ENCODE results near the gene PFKM. TPM values are rescaled to one million over a fixed set of nuclear protein-coding genes. Genes with fewer than 3 reads are reported as not detected.

PFKM gene
- total RNA-seq = 10 to 100 TPM; 13.6 to 14.6 TPM
- polyA plus RNA-seq = 1 to 10 TPM; 7.8 to 8.3 TPM

DNA sequence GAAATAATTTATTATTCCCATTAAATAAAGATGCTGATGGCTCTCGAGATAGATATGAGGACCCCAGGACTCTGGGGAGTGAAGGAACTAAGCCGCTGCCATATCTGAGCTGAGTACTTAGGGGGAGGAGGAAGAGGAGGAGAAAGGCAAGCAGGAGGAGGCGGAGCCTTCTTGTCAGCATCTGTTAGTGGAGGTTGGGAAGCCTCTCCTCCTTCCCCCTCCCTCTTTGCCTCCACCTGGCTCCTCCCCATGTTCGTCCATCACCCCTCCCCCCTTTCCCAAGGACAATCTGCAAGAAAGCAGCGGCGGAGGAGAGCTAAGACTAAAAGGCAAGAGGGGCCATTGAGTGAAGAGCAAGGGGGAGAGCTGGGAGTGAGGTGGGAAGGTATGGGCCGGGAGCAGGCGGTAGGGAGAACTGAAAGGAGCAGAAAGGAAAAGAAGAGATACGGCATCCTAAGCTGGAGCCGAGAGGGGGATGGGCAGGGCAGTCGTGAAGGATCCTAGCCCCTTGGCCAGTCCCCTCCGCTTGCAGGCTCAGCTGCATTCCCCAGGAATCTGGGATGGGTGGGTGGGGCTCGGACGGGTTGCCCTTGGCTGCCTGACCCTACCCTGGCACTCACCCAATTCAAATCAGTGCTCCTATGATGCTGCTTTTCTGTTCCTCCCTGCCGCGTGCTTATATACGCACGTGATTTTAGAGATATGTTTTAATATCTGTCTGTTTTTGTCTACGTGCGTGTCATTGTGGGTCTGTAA, at the start of gene PFKM:
Gene PFKM, plus strand, starts transcription at position 287 of the 756 bp plus-strand sequence. CDS start 3,411 bp downstream, outside the sequence.
- POLR2A ChIA-PET (ENCODE audit: partially characterized antibody) = interaction anchor here (1.1 to 2.6 kb wide), 3 partner anchors 13 to 38 kb away, joined by 3 to 28 read pairs (median 14); partner anchors contain the start of genes ASB8 and SENP1
- peaks cover 4 to 6% of the 10 kb centered on the region in 2 donors for H3K27me3 Mint-ChIP-seq
- no peaks in the 10 kb centered on the region for H3K9me3 Mint-ChIP-seq
- H3K27ac Mint-ChIP-seq = peak within 1 kb of the TSS in 6 of 7 donors; percentile 93 to 98 (median 95)
- CTCF ChIA-PET (ENCODE audit: partially characterized antibody) = interaction anchor here (1.1 to 1.5 kb wide), 3 partner anchors 39 to 70 kb away, joined by 3 to 5 read pairs (median 4); partner anchors contain the start of genes ASB8 and CCDC184
- Histone ChIP-seq H3K36me3 (ENCODE audit: insufficient read depth, low read length) (no peaks in the 10 kb centered on the region), H3K4me3 (ENCODE audit: low read length in 2 of 2) (peak within 1 kb of the TSS; percentile 56 to 77), H3K9me3 (ENCODE audit: control insufficient read depth in 1 of 2, low read length in 2 of 2) (no peaks in the 10 kb centered on the region), H3K27me3 (ENCODE audit: insufficient read depth, low read length) (no peaks in the 10 kb centered on the region), H3K27ac (ENCODE audit: low read depth, low read length) (peak within 1 kb of the TSS; percentile 33), H3K4me1 (ENCODE audit: insufficient read depth, low read length) (peaks cover 15% of the 10 kb centered on the region)
- intact Hi-C loops (cut with micrococcal nuclease) = loop anchor here (1.0 kb wide), 1 partner anchor 13 kb away; the partner anchor contains the start of gene SENP1
- H3K4me3 Mint-ChIP-seq = peak within 1 kb of the TSS; percentile 91 to 100 (median 98)
- H3K36me3 Mint-ChIP-seq = peaks cover 8% of the 10 kb centered on the region in 2 donors
- peaks cover 18 to 28% (median 18%) of the 10 kb centered on the region in 4 donors for H3K4me1 Mint-ChIP-seq
- peak; percentile 64 to 73 (median 66) for DNase-seq

DNA sequence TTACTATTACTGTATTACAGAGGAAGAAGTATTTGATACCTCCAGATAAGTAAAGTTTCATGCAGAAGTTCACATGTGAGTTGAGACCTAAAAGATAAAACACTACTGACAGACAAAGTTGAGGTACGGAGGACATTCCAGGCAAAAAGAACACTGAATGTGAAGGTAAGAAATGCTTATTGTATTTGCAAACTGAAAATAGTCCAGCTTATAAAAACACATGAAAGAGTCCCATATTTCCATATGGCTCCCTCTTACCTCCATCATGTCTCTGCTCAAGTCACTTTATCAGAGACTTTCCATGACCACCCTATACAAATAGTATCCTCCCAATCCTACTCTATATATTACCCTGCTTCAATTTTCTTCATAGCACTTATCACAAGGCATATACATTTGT, 49.1 kb upstream of the PFKM start:
- ChIA-PET CTCF (ENCODE audit: partially characterized antibody) (interaction anchor here (1.4 kb wide), 1 partner anchor 120 kb away, joined by 3 read pairs; no protein-coding TSS in a partner anchor), POLR2A (ENCODE audit: partially characterized antibody) (no interaction called here)
- Histone ChIP-seq H3K36me3 (ENCODE audit: insufficient read depth, low read length) (peaks cover 53% of the 10 kb centered on the region), H3K27me3 (ENCODE audit: insufficient read depth, low read length) (no peaks in the 10 kb centered on the region), H3K4me1 (ENCODE audit: insufficient read depth, low read length) (no peaks in the 10 kb centered on the region), H3K27ac (ENCODE audit: low read depth, low read length) (no peak overlapping the region), H3K4me3 (ENCODE audit: low read length in 2 of 2) (no peak overlapping the region), H3K9me3 (ENCODE audit: control insufficient read depth in 1 of 2, low read length in 2 of 2) (no peaks in the 10 kb centered on the region)
- Mint-ChIP-seq H3K4me3 (no peak overlapping the region), H3K36me3 (peaks cover 53 to 61% of the 10 kb centered on the region in 2 donors), H3K27me3 (no peaks in the 10 kb centered on the region), H3K4me1 (no peaks in the 10 kb centered on the region), H3K27ac (no peak overlapping the region), H3K9me3 (no peaks in the 10 kb centered on the region)
- no peak for DNase-seq
- intact Hi-C loops (cut with micrococcal nuclease) = no loop called here

DNA sequence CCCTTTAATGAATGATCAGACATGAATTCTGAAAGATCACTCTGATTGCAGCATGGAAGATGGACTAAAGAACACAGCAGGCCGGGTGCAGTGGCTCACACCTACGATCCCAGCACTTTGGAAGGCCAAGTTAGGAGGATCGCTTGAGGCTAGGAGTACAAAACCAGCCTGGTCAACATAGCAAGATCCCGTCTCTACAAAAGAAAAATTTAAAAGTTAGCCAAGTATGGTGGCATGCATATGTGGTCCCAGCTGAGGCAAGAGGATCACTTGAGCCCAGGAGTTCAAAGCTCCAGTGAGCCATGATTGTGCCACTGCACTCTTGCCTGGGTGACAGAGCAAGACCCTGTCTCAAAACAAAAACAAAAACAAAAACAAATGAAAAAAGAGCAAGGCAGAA, 48.4 kb upstream of the PFKM start:
- Mint-ChIP-seq H3K4me1 (no peaks in the 10 kb centered on the region), H3K27me3 (no peaks in the 10 kb centered on the region), H3K36me3 (peaks cover 47 to 59% of the 10 kb centered on the region in 2 donors), H3K9me3 (no peaks in the 10 kb centered on the region), H3K27ac (peak overlapping the region in 3 of 7 donors; percentile 13 to 81 (median 50)), H3K4me3 (no peak overlapping the region)
- Histone ChIP-seq H3K27me3 (ENCODE audit: insufficient read depth, low read length) (no peaks in the 10 kb centered on the region), H3K27ac (ENCODE audit: low read depth, low read length) (no peak overlapping the region), H3K4me3 (ENCODE audit: low read length in 2 of 2) (no peak overlapping the region), H3K9me3 (ENCODE audit: control insufficient read depth in 1 of 2, low read length in 2 of 2) (no peaks in the 10 kb centered on the region), H3K36me3 (ENCODE audit: insufficient read depth, low read length) (peaks cover 46% of the 10 kb centered on the region), H3K4me1 (ENCODE audit: insufficient read depth, low read length) (no peaks in the 10 kb centered on the region)
- intact Hi-C loops (cut with micrococcal nuclease) = no loop called here
- no peak for DNase-seq
- ChIA-PET CTCF (ENCODE audit: partially characterized antibody) (interaction anchor here (1.4 kb wide), 1 partner anchor 119 kb away, joined by 3 read pairs; no protein-coding TSS in a partner anchor), POLR2A (ENCODE audit: partially characterized antibody) (no interaction called here)

GRCh38 chr12:48071808-48072207, 47.4 kb upstream of the PFKM start:
- peaks cover 45 to 58% of the 10 kb centered on the region in 2 donors for H3K36me3 Mint-ChIP-seq
- no peaks in the 10 kb centered on the region for H3K27me3 ChIP-seq (ENCODE audit: insufficient read depth, low read length)
- no peaks in the 10 kb centered on the region for H3K4me1 ChIP-seq (ENCODE audit: insufficient read depth, low read length)
- H3K9me3 ChIP-seq (ENCODE audit: control insufficient read depth in 1 of 2, low read length in 2 of 2) = no peaks in the 10 kb centered on the region
- H3K27me3 Mint-ChIP-seq = no peaks in the 10 kb centered on the region
- H3K4me1 Mint-ChIP-seq = no peaks in the 10 kb centered on the region
- H3K36me3 ChIP-seq (ENCODE audit: insufficient read depth, low read length) = peaks cover 43% of the 10 kb centered on the region
- DNase-seq = no peak
- H3K9me3 Mint-ChIP-seq = no peaks in the 10 kb centered on the region
- POLR2A ChIA-PET (ENCODE audit: partially characterized antibody) = no interaction called here
- H3K4me3 Mint-ChIP-seq = no peak overlapping the region
- intact Hi-C loops (cut with micrococcal nuclease) = no loop called here
- H3K27ac Mint-ChIP-seq = no peak overlapping the region
- CTCF ChIA-PET (ENCODE audit: partially characterized antibody) = no interaction called here
- H3K27ac ChIP-seq (ENCODE audit: low read depth, low read length) = no peak overlapping the region
- no peak overlapping the region for H3K4me3 ChIP-seq (ENCODE audit: low read length in 2 of 2)

- ChIA-PET CTCF (ENCODE audit: partially characterized antibody) (no interaction called here), POLR2A (ENCODE audit: partially characterized antibody) (no interaction called here)
- Mint-ChIP-seq H3K27ac (no peak overlapping the region), H3K9me3 (no peaks in the 10 kb centered on the region), H3K36me3 (peaks cover 47 to 58% of the 10 kb centered on the region in 2 donors), H3K27me3 (no peaks in the 10 kb centered on the region), H3K4me1 (no peaks in the 10 kb centered on the region), H3K4me3 (no peak overlapping the region)
- Histone ChIP-seq H3K36me3 (ENCODE audit: insufficient read depth, low read length) (peaks cover 39% of the 10 kb centered on the region), H3K4me3 (ENCODE audit: low read length in 2 of 2) (no peak overlapping the region), H3K9me3 (ENCODE audit: control insufficient read depth in 1 of 2, low read length in 2 of 2) (no peaks in the 10 kb centered on the region), H3K4me1 (ENCODE audit: insufficient read depth, low read length) (no peaks in the 10 kb centered on the region), H3K27me3 (ENCODE audit: insufficient read depth, low read length) (no peaks in the 10 kb centered on the region), H3K27ac (ENCODE audit: low read depth, low read length) (no peak overlapping the region)
- no peak for DNase-seq
- intact Hi-C loops (cut with micrococcal nuclease) = no loop called here
Observed at GRCh38 chr12:48072266-48072665, 46.9 kb upstream of the PFKM start.

DNA sequence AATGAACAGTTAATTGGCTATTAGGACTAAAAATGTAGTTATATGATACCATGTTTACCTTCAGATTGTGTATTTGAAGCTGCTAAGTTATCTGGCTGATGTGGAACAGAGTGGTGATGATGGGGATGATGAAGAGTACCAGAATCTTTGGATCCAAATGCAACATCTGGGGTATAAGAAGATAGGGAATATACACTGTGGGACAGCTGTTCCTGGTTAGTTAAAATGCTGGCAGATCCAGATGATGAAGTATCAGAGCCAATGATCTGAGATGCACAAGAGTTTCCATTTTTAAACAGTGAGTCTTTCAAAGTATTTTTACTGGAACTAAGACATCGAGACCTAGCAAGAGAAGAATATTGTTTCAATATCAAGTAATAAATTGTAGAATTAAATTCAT, 44.9 kb upstream of the PFKM start:
- ChIA-PET CTCF (ENCODE audit: partially characterized antibody) (no interaction called here), POLR2A (ENCODE audit: partially characterized antibody) (no interaction called here)
- Mint-ChIP-seq H3K9me3 (no peaks in the 10 kb centered on the region), H3K27ac (peak overlapping the region in 1 of 7 donors; percentile 28), H3K4me3 (no peak overlapping the region), H3K27me3 (no peaks in the 10 kb centered on the region), H3K4me1 (no peaks in the 10 kb centered on the region), H3K36me3 (peaks cover 44 to 59% of the 10 kb centered on the region in 2 donors)
- no peaks in the 10 kb centered on the region for H3K4me1 ChIP-seq (ENCODE audit: insufficient read depth, low read length)
- H3K27ac ChIP-seq (ENCODE audit: low read depth, low read length) = no peak overlapping the region
- H3K36me3 ChIP-seq (ENCODE audit: insufficient read depth, low read length) = peaks cover 35% of the 10 kb centered on the region
- H3K27me3 ChIP-seq (ENCODE audit: insufficient read depth, low read length) = no peaks in the 10 kb centered on the region
- no peak overlapping the region for H3K4me3 ChIP-seq (ENCODE audit: low read length in 2 of 2)
- intact Hi-C loops (cut with micrococcal nuclease) = no loop called here
- DNase-seq = no peak
- no peaks in the 10 kb centered on the region for H3K9me3 ChIP-seq (ENCODE audit: control insufficient read depth in 1 of 2, low read length in 2 of 2)

- no peak for DNase-seq
- no peak overlapping the region for H3K4me3 Mint-ChIP-seq
- ChIA-PET CTCF (ENCODE audit: partially characterized antibody) (no interaction called here), POLR2A (ENCODE audit: partially characterized antibody) (no interaction called here)
- Histone ChIP-seq H3K27me3 (ENCODE audit: insufficient read depth, low read length) (no peaks in the 10 kb centered on the region), H3K9me3 (ENCODE audit: control insufficient read depth in 1 of 2, low read length in 2 of 2) (no peaks in the 10 kb centered on the region), H3K4me3 (ENCODE audit: low read length in 2 of 2) (no peak overlapping the region), H3K36me3 (ENCODE audit: insufficient read depth, low read length) (peaks cover 23% of the 10 kb centered on the region), H3K4me1 (ENCODE audit: insufficient read depth, low read length) (no peaks in the 10 kb centered on the region), H3K27ac (ENCODE audit: low read depth, low read length) (no peak overlapping the region)
- no peaks in the 10 kb centered on the region for H3K4me1 Mint-ChIP-seq
- no peaks in the 10 kb centered on the region for H3K27me3 Mint-ChIP-seq
- intact Hi-C loops (cut with micrococcal nuclease) = no loop called here
- H3K36me3 Mint-ChIP-seq = peaks cover 37 to 54% of the 10 kb centered on the region in 2 donors
- H3K9me3 Mint-ChIP-seq = no peaks in the 10 kb centered on the region
- H3K27ac Mint-ChIP-seq = no peak overlapping the region
Observed at GRCh38 chr12:48075832-48076231, 43.3 kb upstream of the PFKM start.
